HG03025 (cell line): ENCODE results near the gene FAM72B.
"Not testable (repeated sequence)": the region's sequence is repeated elsewhere in the genome, so short reads cannot be mapped to it uniquely, and the experiment has no call there.

Source experiments
- ATAC-seq: cut with Tn5 transposase; IDR thresholded peaks from one replicate; pipeline ENCODE4 v1.9.1; 2021; ENCODE audit warnings: mild to moderate bottlenecking, moderate library complexity; ENCODE audit not compliant: unreplicated experiment, low FRiP score

FAM72B gene

DNA sequence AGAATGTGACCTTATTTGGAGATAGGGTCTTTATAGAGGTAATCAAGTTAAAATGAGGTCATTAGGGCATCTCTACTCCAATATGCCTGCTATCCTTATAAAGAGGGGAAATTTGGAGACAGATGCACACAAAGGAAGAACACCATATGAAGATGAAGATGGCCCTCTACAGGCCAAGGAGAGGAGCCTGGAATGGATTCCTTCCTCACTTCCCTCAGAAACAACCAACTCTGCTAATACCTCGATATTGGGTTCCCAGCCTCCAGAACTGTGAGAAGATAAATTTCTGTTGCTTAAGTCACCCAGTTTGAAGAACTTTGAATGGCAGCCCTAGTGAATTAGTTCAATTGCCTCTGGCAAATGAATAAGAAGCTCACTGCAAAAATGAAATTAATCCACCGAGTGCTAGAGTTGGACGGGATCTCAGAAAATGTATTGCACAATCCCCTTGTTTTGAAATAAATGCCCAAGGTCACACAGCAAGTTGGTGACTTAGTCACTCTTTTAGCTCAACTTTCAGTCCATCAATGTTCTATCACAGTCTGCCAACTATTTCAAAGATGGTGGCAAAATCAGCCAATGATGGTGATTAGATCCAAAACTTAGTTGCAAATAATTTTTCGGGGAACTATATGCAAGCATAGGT lies 27.1 kb downstream of the FAM72B start:
- not testable (repeated sequence) for ATAC-seq

DNA sequence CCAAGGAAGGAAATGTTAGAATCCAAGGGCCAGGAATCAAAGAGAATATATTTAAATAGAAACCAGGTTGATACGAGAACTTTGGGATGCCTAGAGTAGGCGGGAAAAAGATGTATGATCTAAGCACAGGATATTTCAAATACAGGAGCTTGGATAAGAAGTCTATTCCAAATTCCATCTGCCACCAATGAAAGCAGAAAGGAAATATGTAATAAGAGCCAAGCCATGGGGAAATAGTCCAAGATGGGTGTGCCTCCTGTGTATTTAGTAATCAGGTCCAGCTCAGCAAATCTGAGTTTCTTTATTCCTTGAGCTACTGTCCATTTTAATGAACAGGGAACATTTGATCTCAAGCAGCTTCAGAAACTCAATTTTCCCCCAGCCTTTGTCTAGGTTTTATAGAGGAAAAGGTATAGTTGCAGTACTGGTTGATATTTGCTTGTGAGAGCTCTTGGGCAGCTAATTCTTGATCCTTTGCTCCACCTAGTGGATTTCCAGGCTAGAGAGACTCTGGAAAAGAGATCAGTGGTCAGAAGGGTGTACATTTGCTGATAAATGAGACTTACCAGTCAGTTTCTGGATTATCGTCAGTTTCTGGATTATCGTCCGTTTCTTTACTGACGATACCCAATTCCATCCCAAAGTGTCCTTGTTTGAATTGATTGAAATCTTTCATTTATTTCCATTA lies 28.3 kb downstream of the FAM72B start:
- ATAC-seq: not testable (repeated sequence)

DNA sequence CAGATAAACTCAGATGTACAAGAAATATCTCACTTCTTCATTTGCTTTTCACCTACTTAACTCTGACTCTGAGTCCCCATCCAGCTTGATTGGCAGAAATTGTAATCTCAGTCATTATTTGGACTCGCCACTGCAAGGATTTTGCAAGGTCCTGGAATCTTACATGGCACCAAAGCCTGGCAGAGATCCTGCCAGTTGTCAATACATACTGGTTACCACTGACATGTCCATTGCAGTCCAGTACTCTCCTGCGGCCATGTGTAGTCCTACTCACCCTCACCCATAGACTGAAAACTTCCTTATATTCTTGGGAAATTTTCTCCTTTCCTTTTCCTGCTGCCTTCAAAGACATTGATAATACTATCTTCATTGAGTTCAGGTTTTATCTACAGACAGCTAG lies 29.3 kb downstream of the FAM72B start:
- not testable (repeated sequence) for ATAC-seq

DNA sequence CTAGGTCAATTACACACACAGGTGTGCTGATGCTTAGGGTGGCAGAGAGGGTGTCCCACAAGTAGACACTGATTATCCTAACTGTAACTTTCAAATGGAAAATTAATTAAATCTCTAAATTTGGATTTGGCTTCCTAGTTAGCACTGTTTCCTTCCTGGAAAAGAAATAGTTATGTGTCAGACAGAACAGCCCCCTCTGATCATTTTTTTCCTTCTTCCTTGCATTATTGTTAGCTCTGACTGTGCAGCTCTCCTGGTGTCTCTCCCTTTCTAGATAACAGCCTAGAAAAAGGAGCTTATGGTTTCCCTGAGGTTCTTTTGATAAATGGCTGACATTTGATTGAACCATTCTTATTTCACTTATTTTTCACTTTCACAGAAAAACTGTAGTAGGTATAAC lies 31.4 kb downstream of the FAM72B start:
- not testable (repeated sequence) for ATAC-seq

DNA sequence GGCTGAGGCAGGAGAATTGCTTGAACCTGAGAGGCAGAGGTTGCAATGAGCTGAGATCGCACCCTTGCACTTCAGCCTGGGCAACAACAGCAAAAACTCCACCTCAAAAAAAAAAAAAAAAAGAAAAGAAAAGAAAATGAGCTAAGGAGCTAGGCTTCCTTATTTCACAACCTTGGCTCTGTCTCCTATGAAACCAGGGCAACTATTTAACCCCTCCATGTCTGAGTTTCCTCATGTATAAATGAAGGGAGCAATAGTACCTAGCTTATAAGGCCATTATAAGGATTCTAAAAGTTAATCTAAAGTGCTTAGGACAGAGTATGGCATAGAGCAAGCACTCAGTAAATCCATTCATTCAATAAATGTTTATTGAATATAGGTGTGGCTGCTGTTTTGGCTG lies 32.8 kb downstream of the FAM72B start:
- not testable (repeated sequence) for ATAC-seq

DNA sequence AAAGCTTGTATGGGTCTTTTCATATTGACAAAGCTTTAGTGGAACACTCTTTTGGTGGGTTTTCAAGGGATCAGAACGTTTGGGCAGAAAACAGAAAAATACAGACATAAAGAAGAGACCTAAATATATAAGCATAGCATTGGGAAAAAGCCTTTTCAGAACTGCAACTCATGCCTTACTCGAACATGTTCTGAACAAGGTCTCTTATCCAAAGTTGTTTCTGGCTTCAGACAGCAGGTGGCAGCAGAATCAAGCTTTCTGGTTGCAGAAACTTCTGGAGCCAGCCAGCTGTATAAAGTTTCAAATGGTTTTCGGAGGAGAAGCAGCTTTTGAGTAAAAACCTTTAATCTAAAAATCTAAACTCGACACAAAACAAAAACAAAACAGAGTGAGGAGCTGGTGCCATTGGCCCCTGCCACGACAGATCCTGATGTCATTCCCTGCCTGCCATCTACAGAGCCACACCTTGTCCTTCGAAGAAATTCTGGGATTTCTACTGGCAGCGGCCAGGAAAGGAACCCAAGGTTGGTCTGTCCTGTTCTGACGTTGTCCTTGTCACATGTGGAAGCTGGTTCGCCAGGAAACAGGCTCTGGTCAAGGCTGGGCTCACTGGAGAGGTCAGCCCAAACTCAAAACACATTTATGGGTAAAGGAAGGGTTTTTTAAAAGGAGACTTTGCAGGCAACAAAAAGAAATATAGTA lies 35.5 kb downstream of the FAM72B start:
- not testable (repeated sequence) for ATAC-seq

DNA sequence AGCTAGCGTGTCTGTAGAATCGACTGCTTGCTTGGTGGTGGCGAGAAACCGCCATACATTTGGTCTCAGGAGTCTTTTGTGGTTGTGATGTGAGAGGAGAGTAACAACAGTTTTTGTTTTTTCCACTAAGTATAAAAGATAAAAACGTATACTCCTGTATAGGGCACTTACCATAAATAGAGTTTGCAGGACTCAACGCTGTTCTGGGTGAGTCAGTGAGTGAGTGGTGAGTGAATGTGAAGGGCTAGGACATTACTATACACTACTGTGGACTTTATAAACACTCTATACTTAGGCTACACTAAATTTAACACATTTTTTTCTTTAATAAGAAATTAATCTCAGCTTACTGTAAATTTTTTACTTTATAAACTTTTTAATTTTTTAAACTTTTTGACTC lies 43.7 kb downstream of the FAM72B start:
- not testable (repeated sequence) for ATAC-seq

DNA sequence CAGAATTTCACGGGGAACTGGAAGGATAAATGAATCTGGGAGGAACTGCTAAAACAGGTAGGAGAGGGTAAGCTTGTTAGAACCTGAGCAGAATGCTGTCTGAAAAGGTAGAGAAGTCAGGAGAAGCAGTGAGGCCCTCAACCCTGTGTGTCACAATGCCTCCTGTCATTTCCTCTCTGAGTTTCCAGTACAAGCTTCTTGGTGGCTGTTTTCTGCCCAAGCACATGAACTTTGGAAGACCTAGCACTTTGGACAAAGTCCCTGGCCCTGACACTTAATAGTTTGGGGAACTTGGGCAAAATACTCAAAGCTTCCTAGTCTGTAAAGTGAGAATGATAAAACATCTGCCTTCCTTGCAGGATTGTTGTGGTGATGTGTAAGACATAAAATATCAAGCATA lies 52.6 kb downstream of the FAM72B start:
- not testable (repeated sequence) for ATAC-seq

DNA sequence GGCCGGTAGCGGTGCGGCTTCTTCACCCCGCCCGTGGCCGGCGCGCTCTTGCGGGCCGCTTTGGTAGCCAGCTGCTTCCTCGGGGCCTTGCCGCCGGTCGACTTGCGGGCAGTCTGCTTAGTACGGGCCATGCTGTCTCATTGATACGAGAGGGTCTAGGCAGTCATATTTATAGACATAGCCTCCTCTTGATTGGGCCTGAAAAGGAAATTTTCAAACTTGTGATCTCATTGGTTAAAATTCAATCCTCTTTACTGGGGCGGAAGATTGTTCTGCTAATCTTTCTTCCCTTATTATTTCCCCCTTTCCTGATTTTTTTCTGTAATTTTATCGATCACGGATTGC lies 65.7 kb downstream of the FAM72B start:
- not testable (repeated sequence) for ATAC-seq
